ENCODE results near the gene TVP23B.
"Not testable (repeated sequence)": the region's sequence is repeated elsewhere in the genome, so short reads cannot be mapped to it uniquely, and the experiment has no call there.

Gene TVP23B

GRCh38 chr17:18794841-18795240 lies 13.9 kb downstream of the TVP23B start:
- DNase-seq, result not testable (repeated sequence)

DNA sequence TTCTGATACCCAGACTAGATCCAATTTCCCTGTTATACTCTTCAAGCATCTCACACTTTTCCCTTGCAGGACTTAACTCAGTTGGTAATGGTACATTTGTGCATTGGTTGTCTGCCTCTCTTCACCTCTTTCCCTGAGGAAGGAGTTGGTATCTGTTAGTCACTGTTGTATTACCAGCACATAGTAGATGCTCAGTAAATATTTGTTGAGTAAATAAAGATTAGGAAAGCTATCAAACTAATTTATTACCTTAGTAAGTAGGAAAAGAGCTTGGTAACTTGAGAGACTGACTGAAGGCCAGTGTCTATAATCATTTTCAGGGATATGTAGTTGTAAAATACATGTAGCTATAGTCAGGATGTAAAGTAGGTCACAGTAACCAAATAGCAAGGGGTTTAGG lies 15.9 kb downstream of the TVP23B start:
- not testable (repeated sequence) for DNase-seq

- not testable (repeated sequence) for DNase-seq
These were observed 22.7 kb downstream of the TVP23B start for GRCh38 chr17:18803458-18804245.

- not testable (repeated sequence) for DNase-seq
These were observed 34.9 kb downstream of the TVP23B start for GRCh38 chr17:18815924-18816323.

- DNase-seq, result peak; percentile 64
These were observed 35.7 kb downstream of the TVP23B start for GRCh38 chr17:18816489-18817371.

DNA sequence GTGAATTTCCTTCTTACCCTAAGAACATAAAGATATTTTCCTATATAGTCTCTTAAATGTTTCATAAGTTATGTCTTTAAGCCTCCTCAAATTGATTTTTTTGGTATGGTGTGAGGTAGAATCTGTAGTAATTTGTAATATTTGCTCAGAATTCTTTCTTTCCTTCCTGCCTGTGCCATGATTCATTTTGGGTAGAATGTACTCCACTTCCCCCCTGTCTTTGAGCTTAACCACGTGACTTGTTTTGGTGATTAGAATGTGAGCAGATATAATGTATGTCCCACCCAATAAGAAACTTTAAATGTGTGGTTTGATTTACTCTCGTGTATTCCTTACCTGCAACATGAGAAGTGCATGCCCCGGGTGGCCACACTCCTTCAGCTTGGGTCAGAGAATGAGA lies 40.4 kb downstream of the TVP23B start:
- DNase-seq, result not testable (repeated sequence)

DNA sequence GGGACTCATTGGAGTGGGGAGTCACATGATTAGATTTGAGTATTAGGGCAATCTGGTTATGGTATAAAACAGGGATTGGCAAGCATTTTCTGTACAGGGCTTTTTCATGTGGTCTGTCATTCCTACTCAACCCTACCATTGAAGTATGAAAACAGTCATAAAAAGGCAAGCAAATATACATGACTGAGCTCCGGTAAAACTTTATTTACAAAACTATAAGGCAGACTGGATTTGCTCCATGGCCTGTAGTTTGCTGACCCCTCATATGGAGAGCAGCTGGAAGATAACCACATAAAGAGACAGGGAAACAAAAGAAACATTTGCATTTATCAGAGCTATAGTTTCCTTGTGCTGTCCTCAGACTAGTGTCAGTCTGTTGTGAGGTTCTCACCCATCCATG lies 46.6 kb downstream of the TVP23B start:
- not testable (repeated sequence) for DNase-seq

- DNase-seq, result no peak
These were observed 67.5 kb downstream of the TVP23B start for GRCh38 chr17:18848501-18848900.

DNA sequence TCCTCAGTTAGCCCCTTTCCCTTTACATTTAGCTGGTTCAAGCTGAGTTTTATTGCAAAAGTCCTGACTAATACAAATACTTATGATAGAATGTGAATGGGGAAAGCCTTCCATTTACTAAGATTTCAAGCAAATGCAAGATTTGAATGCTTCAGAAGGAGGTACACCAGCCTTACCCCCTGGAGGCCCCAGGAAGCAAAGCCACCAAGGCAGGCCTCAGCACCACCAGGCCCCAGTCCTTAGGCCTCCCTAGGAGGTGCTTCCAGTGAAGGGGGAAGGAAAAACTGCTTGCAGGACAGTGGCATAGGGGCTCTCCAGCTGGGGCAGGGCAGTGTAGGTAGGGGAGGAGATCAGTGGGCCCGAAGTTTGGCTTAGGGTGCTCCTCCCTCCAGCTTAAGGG lies 69.7 kb downstream of the TVP23B start:
- DNase-seq, result no peak

- no peak for DNase-seq
These were observed 70.2 kb downstream of the TVP23B start for GRCh38 chr17:18851201-18851600.

DNA sequence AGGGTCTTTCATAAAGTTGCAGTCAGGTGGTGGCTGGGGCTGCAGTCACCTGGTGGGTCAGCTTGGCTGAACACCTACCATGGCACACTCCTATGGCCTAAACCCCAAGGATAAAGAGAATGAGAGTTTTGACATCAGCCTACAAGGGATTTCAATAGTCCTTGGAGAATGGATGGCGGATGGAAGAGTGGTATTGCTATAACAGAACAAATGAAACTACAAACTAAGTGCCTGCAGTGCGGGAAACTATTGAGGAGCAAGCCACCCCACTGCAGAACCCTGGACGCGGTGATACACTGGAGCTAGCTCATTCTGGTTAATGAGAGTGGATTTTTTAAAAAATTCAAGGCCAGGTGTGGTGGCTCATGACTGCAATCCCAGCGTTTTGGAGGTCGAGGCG lies 74.0 kb downstream of the TVP23B start:
- no peak for DNase-seq

GRCh38 chr17:18855831-18856569 lies 75.0 kb downstream of the TVP23B start:
- peak; percentile 96 for DNase-seq

Measured in midbrain (tissue), 1 donor.